Ishikawa (cell line): ENCODE results near the gene RALA.

Experiments
- CEBPB ChIP-seq: IDR thresholded peaks from 2 replicates; pipeline ENCODE4 v1.6.1; 2012
- CREB1 ChIP-seq: IDR thresholded peaks from 2 replicates; pipeline ENCODE4 v1.6.1; 2012; ENCODE audit warnings: low read depth
- EGR1 ChIP-seq: IDR thresholded peaks from 2 replicates; pipeline ENCODE4 v1.6.1; 2012
- EP300 ChIP-seq: IDR thresholded peaks from 2 replicates; pipeline ENCODE4 v1.6.1; 2012; ENCODE audit warnings: borderline replicate concordance
- FOXM1 ChIP-seq: IDR thresholded peaks from 2 replicates; pipeline ENCODE4 v1.6.1; 2012; ENCODE audit warnings: low read depth, borderline replicate concordance
- NFIC ChIP-seq: IDR thresholded peaks from 2 replicates; pipeline ENCODE4 v1.6.1; 2012
- RAD21 ChIP-seq: IDR thresholded peaks from 2 replicates; pipeline ENCODE4 v1.6.1; 2012; ENCODE audit warnings: low read depth
- TAF1 ChIP-seq: IDR thresholded peaks from 2 replicates; pipeline ENCODE4 v1.6.1; 2012; ENCODE audit warnings: low read depth, mild to moderate bottlenecking
- TCF12 ChIP-seq: IDR thresholded peaks from 2 replicates; pipeline ENCODE4 v1.6.1; 2012; ENCODE audit warnings: low read depth
- TEAD4 ChIP-seq: IDR thresholded peaks from 2 replicates; pipeline ENCODE4 v1.6.1; 2012
- YY1 ChIP-seq: IDR thresholded peaks from 2 replicates; pipeline ENCODE4 v1.6.1; 2012; ENCODE audit warnings: low read depth
- ZBTB7A ChIP-seq: IDR thresholded peaks from 2 replicates; pipeline ENCODE4 v1.6.1; 2012; ENCODE audit warnings: low read depth
- TF ChIP-seq, protein P1 (sequence below): IDR thresholded peaks from 2 replicates; pipeline ENCODE4 v1.6.1; 2012
- TF ChIP-seq, protein P2 (sequence below): IDR thresholded peaks from 2 replicates; pipeline ENCODE4 v1.6.1; 2012
- TF ChIP-seq, protein P3 (sequence below): IDR thresholded peaks from 2 replicates; pipeline ENCODE4 v1.6.1; 2012; ENCODE audit warnings: low read depth, mild to moderate bottlenecking

RALA gene, protein sequence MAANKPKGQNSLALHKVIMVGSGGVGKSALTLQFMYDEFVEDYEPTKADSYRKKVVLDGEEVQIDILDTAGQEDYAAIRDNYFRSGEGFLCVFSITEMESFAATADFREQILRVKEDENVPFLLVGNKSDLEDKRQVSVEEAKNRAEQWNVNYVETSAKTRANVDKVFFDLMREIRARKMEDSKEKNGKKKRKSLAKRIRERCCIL

DNA sequence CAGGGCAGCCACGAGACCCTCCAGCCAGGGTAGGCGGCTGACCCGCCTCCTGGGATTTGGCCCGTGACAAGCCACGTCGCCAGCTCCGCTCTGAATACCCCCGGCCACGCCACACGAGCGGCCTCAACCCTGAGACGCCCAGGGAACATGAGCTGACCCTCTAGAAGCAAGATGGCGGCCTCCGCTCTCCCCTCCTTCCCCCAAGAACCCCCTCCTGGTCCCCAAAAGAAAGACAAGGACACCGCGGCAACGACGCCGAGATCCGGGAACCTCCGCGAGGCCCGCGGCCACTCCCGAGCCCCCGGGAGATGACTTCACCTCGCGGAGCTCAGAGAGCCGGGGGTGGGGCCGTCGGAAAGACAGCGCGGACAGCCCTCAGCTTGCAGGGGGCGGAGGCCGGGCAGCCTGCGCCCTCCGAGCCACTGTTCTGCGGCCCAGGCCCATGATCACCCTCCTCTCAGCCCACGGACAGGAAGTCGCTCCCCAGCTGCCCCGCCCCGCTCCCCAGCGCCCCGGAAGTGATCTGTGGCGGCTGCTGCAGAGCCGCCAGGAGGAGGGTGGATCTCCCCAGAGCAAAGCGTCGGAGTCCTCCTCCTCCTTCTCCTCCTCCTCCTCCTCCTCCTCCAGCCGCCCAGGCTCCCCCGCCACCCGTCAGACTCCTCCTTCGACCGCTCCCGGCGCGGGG, at the start of gene RALA:
Gene RALA (plus strand): TSS at position 526 of the 685 bp plus-strand sequence. CDS start 63,096 bp downstream, outside the sequence.
- TF ChIP-seq, protein P1, sequence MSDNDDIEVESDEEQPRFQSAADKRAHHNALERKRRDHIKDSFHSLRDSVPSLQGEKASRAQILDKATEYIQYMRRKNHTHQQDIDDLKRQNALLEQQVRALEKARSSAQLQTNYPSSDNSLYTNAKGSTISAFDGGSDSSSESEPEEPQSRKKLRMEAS, result peak; percentile 60
- peak; percentile 44; the same call in 1 of the 2 replicates for TF ChIP-seq YY1
- no peak for TF ChIP-seq EP300
- TF ChIP-seq RAD21, result no peak
- peak; percentile 68 for TF ChIP-seq TCF12
- TF ChIP-seq NFIC, result peak; percentile 30; the same call in 1 of the 2 replicates
- peak; percentile 93 for TF ChIP-seq TAF1
- TF ChIP-seq FOXM1, result no peak
- peak; percentile 22; the same call in 1 of the 2 replicates for TF ChIP-seq EGR1
- no peak for TF ChIP-seq ZBTB7A
- TF ChIP-seq, protein P2, sequence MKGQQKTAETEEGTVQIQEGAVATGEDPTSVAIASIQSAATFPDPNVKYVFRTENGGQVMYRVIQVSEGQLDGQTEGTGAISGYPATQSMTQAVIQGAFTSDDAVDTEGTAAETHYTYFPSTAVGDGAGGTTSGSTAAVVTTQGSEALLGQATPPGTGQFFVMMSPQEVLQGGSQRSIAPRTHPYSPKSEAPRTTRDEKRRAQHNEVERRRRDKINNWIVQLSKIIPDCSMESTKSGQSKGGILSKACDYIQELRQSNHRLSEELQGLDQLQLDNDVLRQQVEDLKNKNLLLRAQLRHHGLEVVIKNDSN, result peak; percentile 38
- TF ChIP-seq CEBPB, result no peak
- TF ChIP-seq, protein P3, sequence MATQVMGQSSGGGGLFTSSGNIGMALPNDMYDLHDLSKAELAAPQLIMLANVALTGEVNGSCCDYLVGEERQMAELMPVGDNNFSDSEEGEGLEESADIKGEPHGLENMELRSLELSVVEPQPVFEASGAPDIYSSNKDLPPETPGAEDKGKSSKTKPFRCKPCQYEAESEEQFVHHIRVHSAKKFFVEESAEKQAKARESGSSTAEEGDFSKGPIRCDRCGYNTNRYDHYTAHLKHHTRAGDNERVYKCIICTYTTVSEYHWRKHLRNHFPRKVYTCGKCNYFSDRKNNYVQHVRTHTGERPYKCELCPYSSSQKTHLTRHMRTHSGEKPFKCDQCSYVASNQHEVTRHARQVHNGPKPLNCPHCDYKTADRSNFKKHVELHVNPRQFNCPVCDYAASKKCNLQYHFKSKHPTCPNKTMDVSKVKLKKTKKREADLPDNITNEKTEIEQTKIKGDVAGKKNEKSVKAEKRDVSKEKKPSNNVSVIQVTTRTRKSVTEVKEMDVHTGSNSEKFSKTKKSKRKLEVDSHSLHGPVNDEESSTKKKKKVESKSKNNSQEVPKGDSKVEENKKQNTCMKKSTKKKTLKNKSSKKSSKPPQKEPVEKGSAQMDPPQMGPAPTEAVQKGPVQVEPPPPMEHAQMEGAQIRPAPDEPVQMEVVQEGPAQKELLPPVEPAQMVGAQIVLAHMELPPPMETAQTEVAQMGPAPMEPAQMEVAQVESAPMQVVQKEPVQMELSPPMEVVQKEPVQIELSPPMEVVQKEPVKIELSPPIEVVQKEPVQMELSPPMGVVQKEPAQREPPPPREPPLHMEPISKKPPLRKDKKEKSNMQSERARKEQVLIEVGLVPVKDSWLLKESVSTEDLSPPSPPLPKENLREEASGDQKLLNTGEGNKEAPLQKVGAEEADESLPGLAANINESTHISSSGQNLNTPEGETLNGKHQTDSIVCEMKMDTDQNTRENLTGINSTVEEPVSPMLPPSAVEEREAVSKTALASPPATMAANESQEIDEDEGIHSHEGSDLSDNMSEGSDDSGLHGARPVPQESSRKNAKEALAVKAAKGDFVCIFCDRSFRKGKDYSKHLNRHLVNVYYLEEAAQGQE, result no peak
- 0 out of 2 replicates have a peak, but pooled peaks have one; percentile 24 for TF ChIP-seq CREB1
- no peak for TF ChIP-seq TEAD4

DNA sequence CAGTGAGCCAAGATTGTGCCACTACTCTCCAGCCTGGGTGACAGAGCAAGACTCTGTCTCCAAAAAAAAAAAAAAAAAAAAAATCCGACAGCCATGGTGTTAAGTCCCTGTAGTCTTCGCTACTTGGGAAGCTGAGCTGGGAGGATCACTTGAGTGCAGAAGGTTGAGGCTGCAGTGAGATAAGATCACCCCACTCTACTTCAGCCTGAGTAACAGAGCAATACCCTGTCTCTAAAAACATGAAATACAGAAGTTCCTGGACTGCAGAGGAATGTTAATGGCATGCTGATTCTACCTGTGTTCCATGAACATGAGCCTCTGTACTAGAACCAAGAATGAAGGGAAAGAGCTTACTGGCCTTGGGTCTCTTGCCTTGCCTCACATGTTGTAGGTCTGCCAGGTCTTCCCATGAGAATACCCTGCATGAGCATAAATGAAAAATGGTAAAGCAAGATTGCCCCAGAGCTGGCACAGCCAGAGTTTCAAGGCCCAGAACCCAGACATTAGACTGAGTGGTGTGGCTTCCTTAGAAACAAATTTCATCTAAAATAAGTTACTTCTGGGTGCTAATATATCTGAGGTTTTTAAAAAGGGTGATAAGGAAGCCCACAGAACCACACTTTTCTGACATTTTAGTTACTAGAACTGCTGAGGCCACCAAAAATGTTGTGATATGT, 48.6 kb upstream of the RALA start:
- TF ChIP-seq NFIC (no peak), TCF12 (no peak), TAF1 (no peak)
- TF ChIP-seq, protein P1, result no peak

DNA sequence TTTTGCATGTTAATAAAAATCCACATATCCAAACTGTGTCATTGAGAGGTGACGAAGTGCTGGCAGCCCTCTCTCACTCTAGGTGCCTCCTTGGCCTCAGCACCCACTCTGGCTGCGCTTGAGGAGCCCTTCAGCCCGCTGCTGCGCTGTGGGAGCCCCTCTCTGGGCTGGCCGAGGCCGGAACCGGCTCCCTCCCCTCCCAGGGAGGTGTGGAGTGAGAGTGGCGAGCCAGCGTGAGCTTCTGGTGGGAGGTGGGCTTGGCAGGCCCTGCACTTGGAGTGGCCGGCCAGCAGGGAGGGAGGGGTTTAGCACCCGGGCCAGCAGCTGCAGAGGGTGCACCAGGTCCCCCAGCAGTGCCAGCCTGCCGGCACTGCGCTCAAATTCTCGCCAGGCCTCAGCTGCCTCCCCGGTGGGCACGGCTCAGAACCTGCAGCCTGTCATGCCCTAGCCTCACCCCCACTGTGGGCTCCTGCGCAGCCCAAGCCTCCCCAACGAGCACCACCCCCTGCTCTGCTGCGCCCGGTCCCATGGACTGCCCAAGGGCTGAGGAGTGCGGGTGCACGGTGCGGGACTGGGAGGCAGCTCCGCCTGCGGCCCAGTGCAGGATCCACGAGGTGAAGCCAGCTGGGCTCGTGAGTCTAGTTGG, 46.0 kb upstream of the RALA start:
- TF ChIP-seq CEBPB, result no peak
- TF ChIP-seq, protein P2, result no peak
- no peak for TF ChIP-seq TEAD4
- TF ChIP-seq EGR1, result no peak
- TF ChIP-seq, protein P3, result no peak
- no peak for TF ChIP-seq CREB1
- TF ChIP-seq RAD21, result no peak
- TF ChIP-seq NFIC, result no peak
- no peak for TF ChIP-seq TCF12
- TF ChIP-seq TAF1, result no peak
- TF ChIP-seq, protein P1, result no peak
- TF ChIP-seq EP300, result no peak

DNA sequence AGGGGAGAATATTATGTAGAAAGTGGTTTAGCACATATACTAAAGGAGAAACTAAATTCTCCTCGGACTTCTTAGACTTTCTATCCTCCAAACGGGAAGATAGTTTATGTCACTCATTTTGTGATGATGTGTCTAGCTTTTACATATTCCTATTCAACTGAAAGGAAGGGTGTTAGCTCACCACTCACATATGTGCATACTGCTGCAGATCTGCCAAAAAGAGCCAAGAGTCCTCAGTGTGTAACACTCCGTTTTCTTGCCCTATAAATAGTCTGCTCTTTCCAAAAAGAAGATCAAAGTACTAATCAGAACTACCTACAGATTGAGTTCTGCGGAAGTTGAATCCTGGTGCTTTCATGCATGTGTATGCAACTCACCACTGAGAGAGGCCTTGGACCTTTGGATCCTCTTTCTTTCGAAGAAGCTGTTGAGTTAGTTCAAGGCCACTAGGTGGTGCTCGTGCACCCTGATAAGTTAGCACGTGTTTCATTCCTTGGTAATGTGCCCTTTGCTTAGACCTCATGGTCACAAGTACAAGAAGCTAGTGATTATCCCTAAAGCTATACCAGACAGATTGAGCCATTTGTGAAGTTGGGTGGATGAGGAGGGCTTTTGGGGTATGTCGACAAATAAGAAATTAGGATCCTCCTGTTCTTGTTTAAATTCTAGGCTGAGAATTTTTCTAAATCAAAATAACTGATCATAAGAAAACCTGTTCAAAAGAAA, 43.1 kb upstream of the RALA start:
- TF ChIP-seq, protein P2, result 0 out of 2 replicates have a peak, but pooled peaks have one; percentile 14
- TF ChIP-seq TAF1 (no peak), EGR1 (no peak), EP300 (no peak), RAD21 (peak; percentile 95), YY1 (no peak)
- TF ChIP-seq, protein P1, result peak; percentile 90
- TF ChIP-seq, protein P3, result no peak
